AG04449 (cell line): ENCODE results near the gene NPB.

Source experiments
- CTCF ChIA-PET: fragments of 350-600 bp; formaldehyde crosslinking; extraction: SDS; loops from one replicate; lab custom pipeline; 2021; ENCODE audit warnings: antibody characterized with exemption; lab: Yijun Ruan, JAX
- POLR2A ChIA-PET: fragments of 400-600, 350-600 bp; formaldehyde crosslinking; extraction: SDS; loops from one replicate; lab custom pipeline; 2020; ENCODE audit warnings: antibody characterized with exemption, inconsistent platforms; lab: Yijun Ruan, JAX
- DNase-seq: peaks from one replicate; pipeline ENCODE4 v3.0.0-alpha.2; 2010; ENCODE audit warnings: low read depth, low spot score
- H3K4me3 ChIP-seq: 2 replicates; pipeline ENCODE4 v1.5.1; 2011; ENCODE audit warnings: low read depth, mild to moderate bottlenecking, control low read depth, low read length
- CTCF ChIP-seq: IDR thresholded peaks from one replicate; pipeline ENCODE4 v1.5.1; 2011; ENCODE audit warnings: mild to moderate bottlenecking, moderate library complexity, low read length, control low read depth, inconsistent platforms; ENCODE audit not compliant: insufficient read depth; ENCODE audit errors: missing control alignments

Gene NPB

GRCh38 chr17:81931557-81932332, 29.7 kb downstream of the NPB start:
- no peak for TF ChIP-seq CTCF
- ChIA-PET POLR2A (no interaction called here), CTCF (interaction anchor here (1.1 to 1.4 kb wide), 2 partner anchors 28 to 89 kb away, joined by 4 to 5 read pairs; no protein-coding TSS in a partner anchor)
- H3K4me3 ChIP-seq = no peak overlapping the region
- no peak for DNase-seq

GRCh38 chr17:81932333-81932983, 30.4 kb downstream of the NPB start:
- CTCF ChIA-PET = interaction anchor here (1.1 to 1.2 kb wide), 2 partner anchors 88 to 105 kb away, joined by 3 to 4 read pairs; partner anchors contain the start of gene DCXR
- DNase-seq = no peak
- H3K4me3 ChIP-seq = no peak overlapping the region
- no peak for TF ChIP-seq CTCF
- POLR2A ChIA-PET = no interaction called here

GRCh38 chr17:81933178-81933699, 31.2 kb downstream of the NPB start:
- no peak for DNase-seq
- ChIA-PET POLR2A (no interaction called here), CTCF (interaction anchor here (1.2 to 1.3 kb wide), 2 partner anchors 96 to 105 kb away, joined by 3 to 4 read pairs; partner anchors contain the start of gene DCXR)
- no peak overlapping the region for H3K4me3 ChIP-seq
- TF ChIP-seq CTCF = no peak

GRCh38 chr17:81934098-81934757, 32.2 kb downstream of the NPB start:
- TF ChIP-seq CTCF = no peak
- ChIA-PET POLR2A (no interaction called here), CTCF (interaction anchor here (1.1 to 1.3 kb wide), 3 partner anchors 17 to 95 kb away, joined by 3 to 4 read pairs (median 4); no protein-coding TSS in a partner anchor)
- no peak for DNase-seq
- no peak overlapping the region for H3K4me3 ChIP-seq

GRCh38 chr17:81934850-81935708, 33.0 kb downstream of the NPB start:
- no peak for DNase-seq
- CTCF ChIA-PET = interaction anchor here (1.1 to 1.2 kb wide), 2 partner anchors 18 to 24 kb away, joined by 3 to 4 read pairs; no protein-coding TSS in a partner anchor
- peak overlapping the region; percentile 56 for H3K4me3 ChIP-seq
- POLR2A ChIA-PET = no interaction called here
- no peak for TF ChIP-seq CTCF
